Thymus (tissue), 11 donors: ENCODE measurements around the gene GK2. TPM values are rescaled to one million over a fixed set of nuclear protein-coding genes. Genes with fewer than 3 reads are reported as not detected.

Source experiments
- DNase-seq, 9 donors: peaks; one replicate each; pipeline ENCODE4 v3.0.0-alpha.2; 2013; ENCODE audit warnings: low spot score in 9 of 9, low read depth in 6 of 9, missing footprints in 1 of 9
- H3K27ac ChIP-seq, 2 donors: one replicate each; pipeline ENCODE4 v1.5.1; 2013; ENCODE audit warnings: control low read depth in 1 of 2, low read depth in 1 of 2, low read length in 1 of 2, mild to moderate bottlenecking in 1 of 2, moderate library complexity in 1 of 2
- H3K27me3 ChIP-seq, 2 donors: one replicate each; pipeline ENCODE4 v1.5.1; 2013; ENCODE audit warnings: low read length in 1 of 2; ENCODE audit not compliant: control insufficient read depth in 2 of 2, insufficient read depth in 1 of 2
- H3K36me3 ChIP-seq, 2 donors: one replicate each; pipeline ENCODE4 v1.5.1; 2013; ENCODE audit warnings: low read length in 1 of 2, mild to moderate bottlenecking in 1 of 2, moderate library complexity in 1 of 2; ENCODE audit not compliant: control insufficient read depth in 2 of 2, insufficient read depth in 2 of 2
- H3K4me1 ChIP-seq, 2 donors: one replicate each; pipeline ENCODE4 v1.5.1; 2013; ENCODE audit warnings: low read length in 2 of 2; ENCODE audit not compliant: control insufficient read depth in 2 of 2, insufficient read depth in 2 of 2
- H3K4me3 ChIP-seq, 2 donors: one replicate each; pipeline ENCODE4 v1.5.1; 2013; ENCODE audit warnings: low read length in 2 of 2, control low read depth in 1 of 2, mild to moderate bottlenecking in 1 of 2
- H3K9me3 ChIP-seq, 2 donors: one replicate each; pipeline ENCODE4 v1.5.1; 2013; ENCODE audit warnings: low read length in 1 of 2, mild to moderate bottlenecking in 1 of 2; ENCODE audit not compliant: control insufficient read depth in 2 of 2, insufficient read depth in 1 of 2
- WGBS: extraction: QIAGEN DNeasy Blood & Tissue Kit; methylation state at CpG from one replicate; pipeline ENCODE4 v1.1.7; 2013; 5-methylcytosine and 5-hydroxymethylcytosine counted together
- polyA plus RNA-seq: library from polyadenylated mRNA; stranded (reverse); fragments of 200-250 nt; gene quantifications from one replicate; pipeline ENCODE4 v1.2.3, GENCODE V29; 2013
- total RNA-seq: library from RNA; stranded (reverse); fragments of 120-200 nt; gene quantifications from one replicate; pipeline ENCODE4 v1.2.4, GENCODE V29; 2013
- donor health status: healthy.

GK2 gene
- total and polyA plus RNA-seq, 2 donors = not detected

- 90% methylated on average over 1 of the region's 1 CpG for WGBS
- DNase-seq = no peak
- no peaks in the 10 kb centered on the region for H3K9me3 ChIP-seq
- H3K27ac ChIP-seq = no peak overlapping the region
- no peaks in the 10 kb centered on the region for H3K4me1 ChIP-seq
- H3K36me3 ChIP-seq = no peaks in the 10 kb centered on the region
- H3K4me3 ChIP-seq = no peak overlapping the region
- H3K27me3 ChIP-seq = no peaks in the 10 kb centered on the region
Measured at GRCh38 chr4:79399076-79399475, 9.0 kb downstream of the GK2 start.

GRCh38 chr4:79397951-79398350 lies 10.1 kb downstream of the GK2 start:
- 89% methylated on average over 5 of the region's 5 CpGs for whole genome bisulfite sequencing

GRCh38 chr4:79396794-79397193 lies 11.2 kb downstream of the GK2 start:
- no peaks in the 10 kb centered on the region for H3K36me3 ChIP-seq
- no peak for DNase-seq
- no peaks in the 10 kb centered on the region for H3K9me3 ChIP-seq
- H3K27ac ChIP-seq = no peak overlapping the region
- H3K4me1 ChIP-seq = no peaks in the 10 kb centered on the region
- H3K27me3 ChIP-seq = no peaks in the 10 kb centered on the region
- no peak overlapping the region for H3K4me3 ChIP-seq

More at GRCh38 chr4:79397951-79398350, 10.1 kb downstream of the GK2 start:
- Histone ChIP-seq H3K27me3 (no peaks in the 10 kb centered on the region), H3K27ac (no peak overlapping the region), H3K4me3 (no peak overlapping the region), H3K4me1 (no peaks in the 10 kb centered on the region), H3K9me3 (no peaks in the 10 kb centered on the region), H3K36me3 (no peaks in the 10 kb centered on the region)
- DNase-seq = no peak

GRCh38 chr4:79395841-79396240 lies 12.2 kb downstream of the GK2 start:
- no peaks in the 10 kb centered on the region for H3K27me3 ChIP-seq
- H3K4me1 ChIP-seq = no peaks in the 10 kb centered on the region
- WGBS = 96% methylated on average over 2 of the region's 2 CpGs
- H3K36me3 ChIP-seq = no peaks in the 10 kb centered on the region
- no peak overlapping the region for H3K4me3 ChIP-seq
- H3K9me3 ChIP-seq = no peaks in the 10 kb centered on the region
- DNase-seq = no peak
- no peak overlapping the region for H3K27ac ChIP-seq

GRCh38 chr4:79390890-79391289 lies 17.1 kb downstream of the GK2 start:
- H3K4me3 ChIP-seq = no peak overlapping the region
- WGBS = 94% methylated on average over 3 of the region's 3 CpGs
- no peaks in the 10 kb centered on the region for H3K9me3 ChIP-seq
- no peaks in the 10 kb centered on the region for H3K36me3 ChIP-seq
- no peaks in the 10 kb centered on the region for H3K27me3 ChIP-seq
- no peak for DNase-seq
- H3K27ac ChIP-seq = no peak overlapping the region
- no peaks in the 10 kb centered on the region for H3K4me1 ChIP-seq

- 96% methylated on average over 4 of the region's 4 CpGs for WGBS
- Histone ChIP-seq H3K4me3 (no peak overlapping the region), H3K27me3 (no peaks in the 10 kb centered on the region), H3K36me3 (no peaks in the 10 kb centered on the region), H3K9me3 (no peaks in the 10 kb centered on the region), H3K4me1 (no peaks in the 10 kb centered on the region), H3K27ac (no peak overlapping the region)
- no peak for DNase-seq
Measured at GRCh38 chr4:79385641-79386040, 22.4 kb downstream of the GK2 start.

- H3K4me1 ChIP-seq = no peaks in the 10 kb centered on the region
- H3K9me3 ChIP-seq = no peaks in the 10 kb centered on the region
- H3K27ac ChIP-seq = no peak overlapping the region
- WGBS = 9% methylated on average over 1 of the region's 1 CpG
- H3K27me3 ChIP-seq = no peaks in the 10 kb centered on the region
- no peaks in the 10 kb centered on the region for H3K36me3 ChIP-seq
- no peak overlapping the region for H3K4me3 ChIP-seq
- DNase-seq = no peak
Measured at GRCh38 chr4:79381161-79381560, 26.9 kb downstream of the GK2 start.

GRCh38 chr4:79370026-79370425 lies 38.0 kb downstream of the GK2 start:
- no peak for DNase-seq
- H3K9me3 ChIP-seq = no peaks in the 10 kb centered on the region
- no peaks in the 10 kb centered on the region for H3K4me1 ChIP-seq
- H3K27ac ChIP-seq = no peak overlapping the region
- H3K4me3 ChIP-seq = no peak overlapping the region
- 53% methylated on average over 2 of the region's 2 CpGs for WGBS
- no peaks in the 10 kb centered on the region for H3K27me3 ChIP-seq
- H3K36me3 ChIP-seq = no peaks in the 10 kb centered on the region

GRCh38 chr4:79367096-79367495 lies 40.9 kb downstream of the GK2 start:
- H3K36me3 ChIP-seq = no peaks in the 10 kb centered on the region
- 94% methylated on average over 2 of the region's 2 CpGs for WGBS
- no peaks in the 10 kb centered on the region for H3K4me1 ChIP-seq
- no peaks in the 10 kb centered on the region for H3K27me3 ChIP-seq
- no peak overlapping the region for H3K4me3 ChIP-seq
- H3K9me3 ChIP-seq = no peaks in the 10 kb centered on the region
- DNase-seq = no peak
- H3K27ac ChIP-seq = no peak overlapping the region

- Histone ChIP-seq H3K27ac (no peak overlapping the region), H3K4me1 (no peaks in the 10 kb centered on the region), H3K27me3 (no peaks in the 10 kb centered on the region), H3K9me3 (no peaks in the 10 kb centered on the region), H3K36me3 (no peaks in the 10 kb centered on the region), H3K4me3 (no peak overlapping the region)
- DNase-seq = no peak
Measured at GRCh38 chr4:79366422-79366821, 41.6 kb downstream of the GK2 start.
